ENCODE measurements around the gene KRTAP10-4.
"Not testable (repeated sequence)": the region's sequence is repeated elsewhere in the genome, so short reads cannot be mapped to it uniquely, and the experiment has no call there.

The KRTAP10-4 gene

GRCh38 chr21:44573630-44574456, at the start of gene KRTAP10-4:
Gene KRTAP10-4 (plus strand): TSS chr21:44573729. CDS start chr21:44573759, 30 bp downstream.
- DNase-seq (ENCODE audit: low spot score) = not testable (repeated sequence)

DNA sequence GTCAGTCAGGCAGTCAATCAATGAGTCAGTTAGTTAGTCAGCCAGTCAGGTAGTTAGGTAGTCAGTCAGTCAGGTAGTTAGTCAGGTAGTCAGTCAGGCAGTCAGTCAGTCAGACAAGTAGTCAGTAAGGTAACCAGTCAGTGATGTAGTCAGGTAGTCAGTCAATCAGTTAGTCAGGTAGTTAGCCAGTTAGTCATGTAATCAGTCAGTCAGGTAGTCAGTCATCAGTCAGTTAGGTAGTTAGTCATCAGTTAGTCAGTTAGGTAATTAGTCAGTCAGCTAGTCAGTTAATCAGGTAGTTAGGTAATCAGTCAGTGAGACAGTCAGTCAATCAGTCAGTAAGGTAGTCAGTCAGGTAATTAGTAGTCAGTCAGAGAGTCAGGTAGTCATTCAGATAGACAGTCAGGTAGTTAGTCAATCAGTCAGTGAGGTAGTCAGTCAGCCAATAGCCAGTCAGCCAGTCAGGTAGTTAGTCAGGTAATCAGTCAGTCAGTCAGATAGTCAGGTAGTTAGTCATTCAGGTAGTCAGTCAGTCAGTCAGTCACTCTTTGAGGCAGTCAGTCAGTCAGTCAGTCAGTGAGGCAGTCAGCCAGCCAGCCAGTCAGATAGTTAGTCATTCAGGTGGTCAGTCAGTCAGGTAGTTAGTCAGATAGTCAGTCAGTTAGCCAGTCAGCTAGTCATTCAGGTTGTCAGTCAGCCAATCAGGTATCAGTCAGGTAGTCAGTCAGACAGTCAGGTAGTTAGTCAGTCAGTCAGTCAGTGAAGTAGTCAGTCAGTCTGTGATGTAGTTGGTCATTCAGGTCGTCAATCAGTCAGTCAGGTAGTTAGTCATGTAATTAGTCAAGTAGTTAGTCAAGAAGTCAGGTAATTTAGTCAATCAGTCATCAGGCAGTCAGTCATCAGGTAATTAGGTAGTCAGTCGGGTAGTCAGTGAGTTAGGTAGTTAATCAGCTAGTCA, 48.8 kb upstream of the KRTAP10-4 start:
- DNase-seq (ENCODE audit: low spot score) = no peak

GRCh38 chr21:44525391-44526095, 48.0 kb upstream of the KRTAP10-4 start:
- peak; percentile 64 for DNase-seq (ENCODE audit: low spot score)

DNA sequence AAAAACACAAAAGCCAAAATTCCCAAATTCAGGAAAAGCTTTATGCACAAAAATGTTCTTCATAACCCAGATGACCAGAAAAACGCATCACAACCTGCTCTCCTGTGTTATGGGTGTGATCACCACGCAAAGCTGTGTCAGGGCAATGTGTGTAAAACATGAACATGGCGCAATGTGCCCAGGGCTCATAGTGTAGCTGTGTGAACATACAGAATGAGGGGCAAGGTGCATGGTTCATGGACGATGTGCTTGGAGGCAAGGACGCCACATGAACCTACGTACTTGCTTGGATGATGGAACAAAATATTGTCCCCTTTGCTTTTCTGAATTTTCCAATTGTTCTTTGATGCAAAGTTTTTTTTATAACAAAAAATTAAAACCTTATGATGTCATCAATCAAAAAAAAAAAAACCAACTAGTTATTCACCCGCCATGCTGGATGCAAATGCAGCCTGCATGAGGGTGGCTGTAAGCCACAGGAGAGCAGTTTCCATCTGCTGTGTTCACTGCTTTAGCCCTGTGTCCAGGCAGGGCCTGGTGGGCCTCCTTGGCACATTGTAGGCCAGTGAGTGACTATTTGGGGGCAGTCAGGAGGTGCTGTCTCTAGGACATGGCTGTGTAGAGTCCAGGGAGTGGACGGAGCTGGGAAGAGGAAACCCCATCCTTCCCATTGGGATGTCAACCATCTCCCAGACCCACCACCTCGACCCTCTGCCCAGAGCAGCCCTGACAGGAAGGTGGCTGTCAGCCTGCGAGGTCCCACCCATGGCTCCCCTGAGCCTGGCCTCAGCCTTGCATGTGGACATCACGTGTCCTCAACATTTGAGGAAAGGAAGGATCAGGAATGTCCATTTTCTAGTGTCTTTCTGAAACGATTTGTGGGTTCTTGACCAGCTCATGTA, 47.2 kb upstream of the KRTAP10-4 start:
- peak; percentile 22 for DNase-seq (ENCODE audit: low spot score)

GRCh38 chr21:44527156-44527982, 46.2 kb upstream of the KRTAP10-4 start:
- DNase-seq (ENCODE audit: low spot score) = no peak

- peak; percentile 58 for DNase-seq (ENCODE audit: low spot score)
Observed at GRCh38 chr21:44527983-44528633, 45.4 kb upstream of the KRTAP10-4 start.

DNA sequence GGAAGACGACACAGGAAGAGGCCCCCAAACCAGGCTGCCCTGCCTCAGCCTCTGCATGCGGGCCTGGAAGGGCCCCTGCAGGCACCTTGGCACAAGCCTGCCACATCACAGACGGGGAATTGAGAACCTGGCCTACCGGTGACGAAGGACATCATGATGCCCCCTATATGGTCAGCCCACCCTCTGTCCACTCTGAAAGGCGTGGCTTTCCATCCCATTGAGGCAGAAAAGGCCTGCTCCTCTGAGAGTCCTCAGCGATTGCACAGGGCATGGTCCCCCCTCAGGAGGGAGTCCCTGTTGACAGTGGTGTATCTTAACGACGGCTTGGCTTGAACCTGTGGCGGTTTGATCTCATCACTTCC, 44.9 kb upstream of the KRTAP10-4 start:
- DNase-seq (ENCODE audit: low spot score) = no peak

- DNase-seq (ENCODE audit: low spot score) = peak; percentile 51
Observed at GRCh38 chr21:44529011-44529421, 44.5 kb upstream of the KRTAP10-4 start.

- DNase-seq (ENCODE audit: low spot score) = peak; percentile 51
Observed at GRCh38 chr21:44529503-44530125, 43.9 kb upstream of the KRTAP10-4 start.

GRCh38 chr21:44530221-44530902, 43.2 kb upstream of the KRTAP10-4 start:
- DNase-seq (ENCODE audit: low spot score) = peak; percentile 34

- peak; percentile 55 for DNase-seq (ENCODE audit: low spot score)
Observed at GRCh38 chr21:44530903-44531605, 42.5 kb upstream of the KRTAP10-4 start.

DNA sequence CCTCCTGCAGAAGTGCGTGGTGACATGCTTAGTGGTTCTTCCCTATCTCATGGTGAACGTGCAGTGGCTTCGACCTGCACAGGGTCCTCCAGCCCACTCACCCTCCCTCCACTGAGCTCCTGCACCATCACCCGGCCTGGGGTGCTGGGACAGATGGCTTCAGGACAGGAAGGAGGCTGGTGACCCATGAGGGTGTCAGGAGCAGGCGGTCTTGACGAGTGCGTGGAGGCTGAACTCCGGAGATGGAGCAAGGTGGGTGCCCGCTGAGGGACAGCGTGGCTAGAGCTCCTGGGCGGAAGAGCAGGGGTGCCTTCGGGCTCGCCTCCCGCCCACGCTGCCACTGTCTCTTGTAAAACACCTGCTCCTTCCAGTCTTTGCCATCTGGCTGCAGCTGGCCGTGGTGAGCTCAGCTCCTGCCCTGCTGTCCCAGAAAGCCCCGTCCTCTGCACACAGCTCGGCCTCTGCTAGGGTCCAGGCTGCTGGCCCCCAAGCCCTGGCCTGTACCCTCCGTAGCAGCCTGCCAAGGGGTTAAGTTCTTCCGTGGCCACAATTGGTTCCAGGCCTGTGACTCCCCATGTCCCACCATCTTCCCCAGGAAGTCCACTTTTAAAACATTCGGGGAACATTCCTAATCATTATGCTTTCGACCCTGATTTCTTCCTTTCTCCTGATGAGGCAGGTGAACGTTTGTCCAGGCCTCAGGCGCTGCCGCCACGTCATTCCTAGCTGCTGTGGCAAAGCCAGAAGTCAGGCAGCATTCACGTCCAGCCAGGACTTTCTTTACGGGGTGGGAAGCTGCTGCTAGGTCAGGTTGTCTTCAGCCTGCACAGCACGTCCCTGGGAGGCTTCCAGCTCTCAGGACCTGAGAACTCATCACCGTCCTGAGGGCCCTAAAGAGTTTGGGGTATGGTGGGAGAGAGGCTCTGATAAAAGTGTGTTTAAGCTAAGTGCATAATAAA, 41.6 kb upstream of the KRTAP10-4 start:
- peak; percentile 61 for DNase-seq (ENCODE audit: low spot score)

GRCh38 chr21:44532712-44533111, 40.8 kb upstream of the KRTAP10-4 start:
- DNase-seq (ENCODE audit: low spot score) = no peak

DNA sequence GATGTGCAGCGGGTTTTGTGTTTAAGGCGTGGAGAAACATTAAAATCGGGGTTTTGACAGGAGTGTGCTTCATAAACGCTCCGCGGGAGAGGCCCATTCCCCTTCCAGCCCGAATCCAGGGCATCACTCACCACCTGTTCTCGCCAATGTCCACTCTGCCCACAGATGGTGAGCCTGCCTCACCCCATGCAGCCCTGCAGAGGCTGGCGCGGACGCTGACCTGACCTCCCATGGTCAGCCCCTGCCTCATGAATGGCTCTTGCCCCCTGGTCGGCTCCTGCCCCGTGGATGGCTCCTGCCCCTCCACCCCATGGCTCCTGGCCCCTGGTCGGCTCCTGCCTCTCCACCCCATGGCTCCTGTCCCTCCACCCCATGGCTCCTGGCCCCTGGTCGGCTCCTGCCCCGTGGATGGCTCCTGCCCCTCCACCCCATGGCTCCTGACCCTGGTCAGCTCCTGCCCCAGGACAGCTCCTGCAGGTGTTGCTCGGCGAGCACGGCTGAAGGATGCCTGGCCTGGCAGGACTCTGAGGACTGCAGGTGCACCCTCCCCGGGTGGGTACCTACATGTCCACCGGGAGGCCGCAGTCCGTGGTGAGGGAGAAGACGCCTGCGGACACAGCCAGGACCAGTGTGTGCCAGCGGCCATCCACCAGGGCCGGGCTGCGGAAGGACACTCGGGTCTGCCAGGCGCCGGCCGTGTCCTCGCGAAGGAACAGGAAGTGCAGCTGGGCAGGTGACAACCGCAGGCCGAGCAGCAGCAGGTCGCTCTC, 40.2 kb upstream of the KRTAP10-4 start:
- DNase-seq (ENCODE audit: low spot score) = peak; percentile 52

- no peak for DNase-seq (ENCODE audit: low spot score)
Observed at GRCh38 chr21:44533891-44534627, 39.5 kb upstream of the KRTAP10-4 start.

All from left forelimb (tissue), 1 donor.